Measurements from ENCODE around the gene VWF. TPM values are rescaled to one million over a fixed set of nuclear protein-coding genes. Genes with fewer than 3 reads are reported as not detected.
A peak's percentile ranks its signal among the peaks of the same experiment; 100 is the strongest.

The VWF gene
- total and polyA plus RNA-seq, 2 donors (not counting 3 experiments of a cell fraction or from before 2014, with no cell fraction given) = 1,041 to 2,328 TPM

DNA sequence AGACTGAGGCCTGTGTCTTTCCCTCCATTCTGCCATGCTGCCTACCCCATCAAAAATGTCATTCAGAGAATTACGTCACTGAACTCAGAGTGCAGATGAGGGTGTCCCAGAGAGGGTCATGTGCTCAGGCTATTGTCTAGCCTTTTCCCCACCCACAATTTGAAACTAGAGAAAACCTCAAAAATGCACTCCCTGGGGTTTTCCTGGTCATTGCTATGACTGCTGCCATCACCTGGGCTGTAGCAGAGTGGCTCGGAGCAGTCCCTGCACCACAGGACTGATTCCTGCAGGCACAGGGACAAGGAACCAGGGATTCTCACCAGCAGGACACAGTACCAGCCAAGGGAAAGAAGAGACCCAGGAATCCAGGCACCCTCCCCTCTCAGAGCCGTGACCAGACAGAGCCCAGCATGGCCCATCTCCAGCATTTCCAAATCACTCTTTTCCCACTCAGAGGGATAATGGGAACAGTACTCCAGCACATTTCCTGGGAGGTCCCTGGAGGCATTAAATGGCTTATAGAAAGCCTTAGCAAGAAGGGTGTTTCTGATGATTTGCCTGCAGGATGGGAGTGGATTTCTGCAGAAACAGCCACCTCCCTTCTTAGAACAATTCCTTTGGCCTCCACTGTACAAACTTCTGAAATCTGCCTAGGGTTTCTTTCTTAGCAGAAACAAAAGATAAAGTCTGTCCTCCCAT, 45.9 kb downstream of the VWF start:
- CTCF ChIA-PET = no interaction called here
- no peak overlapping the region for H3K4me3 ChIP-seq (replicated peaks in 1 of 3; ENCODE audit: insufficient read depth in 1 of 3, low read depth in 1 of 3, low read length in 3 of 3)
- no peak overlapping the region for H3K4me2 ChIP-seq (ENCODE audit: insufficient read depth, low read length)
- POLR2A ChIA-PET = no interaction called here
- intact Hi-C loops (cut with micrococcal nuclease) = no loop called here
- H3K9ac ChIP-seq (replicated peaks; ENCODE audit: extremely low read depth, insufficient read depth, low read length) = no peak overlapping the region
- no peaks in the 10 kb centered on the region for H3K9me1 ChIP-seq (replicated peaks; ENCODE audit: control insufficient read depth, extremely low read depth, insufficient read depth, low read length)
- no peaks in the 10 kb centered on the region for H3K9me3 ChIP-seq (replicated peaks; ENCODE audit: control insufficient read depth, insufficient read depth, low read length)
- peaks cover 40% of the 10 kb centered on the region for H3K79me2 ChIP-seq (ENCODE audit: control insufficient read depth, insufficient read depth, low read length)
- H3K27ac ChIP-seq (ENCODE audit: insufficient read depth, low read depth, low read length) = no peak overlapping the region
- dilution Hi-C loops (cut with MboI; ENCODE audit: extremely low pct_ligation_motif_present, low sequenced_read_pairs) = no loop called here
- no peak for FAIRE-seq
- DNase-seq (ENCODE audit: low read depth, low spot score) = no peak
- H3K27me3 ChIP-seq (ENCODE audit: control insufficient read depth in 2 of 2, insufficient read depth in 2 of 2, low read length in 2 of 2) = no peaks in the 10 kb centered on the region
- no peak overlapping the region for H2AFZ ChIP-seq (ENCODE audit: low read depth, low read length)
- peaks cover 18 to 48% of the 10 kb centered on the region in 2 experiments for H3K36me3 ChIP-seq (ENCODE audit: control insufficient read depth in 2 of 2, extremely low read depth in 1 of 2, insufficient read depth in 2 of 2, low read length in 2 of 2)
- H3K4me1 ChIP-seq (ENCODE audit: control insufficient read depth, extremely low read depth, insufficient read depth, low read length) = peaks cover 65% of the 10 kb centered on the region
- no peaks in the 10 kb centered on the region for H4K20me1 ChIP-seq (replicated peaks; ENCODE audit: control insufficient read depth, extremely low read depth, insufficient read depth, low read length)
- BruUV-seq (replicated peaks) = no TSS peak
- TF ChIP-seq CTCF (IDR thresholded peaks at IDR 0.05; ENCODE audit: extremely low read depth in 1 of 2, insufficient read depth in 1 of 2, low read depth in 1 of 2, low read length in 2 of 2) = no peak
- no peak for TF ChIP-seq FOS (IDR thresholded peaks at IDR 0.05; ENCODE audit: borderline replicate concordance, insufficient read depth, low read length)

DNA sequence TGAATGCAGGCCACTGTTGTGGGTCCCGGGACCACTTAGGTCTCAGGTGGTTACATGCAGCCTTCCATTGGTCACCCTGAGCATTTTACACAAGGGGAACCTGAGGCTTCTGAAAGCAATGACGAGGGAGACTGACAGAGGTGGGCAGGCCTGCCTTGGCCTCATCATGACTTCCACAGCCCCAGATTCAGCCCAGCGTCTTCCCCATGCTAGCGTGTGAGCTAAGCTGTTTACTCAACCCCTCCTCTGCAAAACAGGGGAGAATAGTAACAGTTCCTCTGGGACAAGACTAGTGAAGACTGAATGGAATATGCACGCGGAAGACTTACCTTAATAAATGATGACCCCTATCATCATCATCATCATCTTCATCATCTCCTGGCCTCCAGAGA, 46.8 kb downstream of the VWF start:
- no peaks in the 10 kb centered on the region for H3K9me1 ChIP-seq (replicated peaks; ENCODE audit: control insufficient read depth, extremely low read depth, insufficient read depth, low read length)
- no TSS peak for BruUV-seq (replicated peaks)
- H3K79me2 ChIP-seq (ENCODE audit: control insufficient read depth, insufficient read depth, low read length) = peaks cover 38% of the 10 kb centered on the region
- intact Hi-C loops (cut with micrococcal nuclease) (no loop called here), dilution Hi-C loops (cut with MboI; ENCODE audit: extremely low pct_ligation_motif_present, low sequenced_read_pairs) (no loop called here)
- H3K9me3 ChIP-seq (replicated peaks; ENCODE audit: control insufficient read depth, insufficient read depth, low read length) = no peaks in the 10 kb centered on the region
- TF ChIP-seq POLR2A (IDR thresholded peaks at IDR 0.05; ENCODE audit: low read depth, low read length) (peak; percentile 25), POLR2AphosphoS5 (IDR thresholded peaks at IDR 0.05; ENCODE audit: insufficient read depth, low read depth, low read length) (peak; percentile 26), CTCF (IDR thresholded peaks at IDR 0.05; ENCODE audit: extremely low read depth in 1 of 2, insufficient read depth in 1 of 2, low read depth in 1 of 2, low read length in 2 of 2) (no peak), JUN (IDR thresholded peaks at IDR 0.05; ENCODE audit: borderline replicate concordance, insufficient read depth, insufficient read length, low read depth) (no peak)
- H4K20me1 ChIP-seq (replicated peaks; ENCODE audit: control insufficient read depth, extremely low read depth, insufficient read depth, low read length) = no peaks in the 10 kb centered on the region
- no peak overlapping the region for H2AFZ ChIP-seq (ENCODE audit: low read depth, low read length)
- peaks cover 22 to 54% of the 10 kb centered on the region in 2 experiments for H3K36me3 ChIP-seq (ENCODE audit: control insufficient read depth in 2 of 2, extremely low read depth in 1 of 2, insufficient read depth in 2 of 2, low read length in 2 of 2)
- H3K9ac ChIP-seq (replicated peaks; ENCODE audit: extremely low read depth, insufficient read depth, low read length) = no peak overlapping the region
- H3K27ac ChIP-seq (ENCODE audit: insufficient read depth, low read depth, low read length) = no peak overlapping the region
- POLR2A ChIA-PET = no interaction called here
- CTCF ChIA-PET = no interaction called here
- no peak overlapping the region for H3K4me2 ChIP-seq (ENCODE audit: insufficient read depth, low read length)
- DNase-seq (ENCODE audit: low read depth, low spot score) = no peak
- peaks cover 74% of the 10 kb centered on the region for H3K4me1 ChIP-seq (ENCODE audit: control insufficient read depth, extremely low read depth, insufficient read depth, low read length)
- FAIRE-seq = peak; percentile 53
- H3K27me3 ChIP-seq (ENCODE audit: control insufficient read depth in 2 of 2, insufficient read depth in 2 of 2, low read length in 2 of 2) = no peaks in the 10 kb centered on the region
- no peak overlapping the region for H3K4me3 ChIP-seq (replicated peaks in 1 of 3; ENCODE audit: insufficient read depth in 1 of 3, low read depth in 1 of 3, low read length in 3 of 3)

Data from endothelial cell of umbilical vein (primary cell).